ENCODE measurements around the gene STPG3. TPM values are rescaled to one million over a fixed set of nuclear protein-coding genes. Genes with fewer than 3 reads are reported as not detected.

STPG3 gene
- total and polyA plus RNA-seq, 9 of the 15 experiments (the other 6 are each of a cell fraction or from before 2014, with no cell fraction given), result not detected

DNA sequence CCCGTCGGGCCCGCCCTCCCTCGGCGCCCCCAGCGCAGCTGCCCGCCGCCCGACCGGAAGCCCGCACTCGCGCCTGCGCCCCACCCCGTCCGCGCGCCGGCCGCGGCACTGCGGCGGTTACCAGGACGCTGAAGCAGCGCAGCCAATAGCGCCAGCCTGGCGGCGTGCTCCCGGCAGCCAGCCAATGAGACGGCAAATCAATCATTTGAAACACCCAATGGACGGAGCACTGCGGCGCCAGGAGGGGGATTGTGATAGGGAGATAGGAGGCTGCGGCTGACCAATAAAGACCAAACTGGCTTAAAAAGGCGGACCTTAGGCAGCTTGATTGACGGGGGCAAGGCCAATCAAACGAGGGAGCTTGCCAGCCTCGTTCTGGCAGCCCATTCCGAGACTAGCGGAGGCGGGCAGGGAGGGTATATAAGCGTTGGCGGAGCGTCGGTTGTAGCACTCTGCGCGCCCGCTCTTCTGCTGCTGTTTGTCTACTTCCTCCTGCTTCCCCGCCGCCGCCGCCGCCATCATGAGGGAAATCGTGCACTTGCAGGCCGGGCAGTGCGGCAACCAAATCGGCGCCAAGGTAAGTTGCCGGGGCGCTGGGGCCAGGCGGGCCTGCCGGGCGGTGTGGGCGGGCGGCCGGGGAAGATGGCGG is 10.1 kb upstream of the STPG3 start, which contains the start of gene TUBB4B (continued):
- TF ChIP-seq, protein P1, sequence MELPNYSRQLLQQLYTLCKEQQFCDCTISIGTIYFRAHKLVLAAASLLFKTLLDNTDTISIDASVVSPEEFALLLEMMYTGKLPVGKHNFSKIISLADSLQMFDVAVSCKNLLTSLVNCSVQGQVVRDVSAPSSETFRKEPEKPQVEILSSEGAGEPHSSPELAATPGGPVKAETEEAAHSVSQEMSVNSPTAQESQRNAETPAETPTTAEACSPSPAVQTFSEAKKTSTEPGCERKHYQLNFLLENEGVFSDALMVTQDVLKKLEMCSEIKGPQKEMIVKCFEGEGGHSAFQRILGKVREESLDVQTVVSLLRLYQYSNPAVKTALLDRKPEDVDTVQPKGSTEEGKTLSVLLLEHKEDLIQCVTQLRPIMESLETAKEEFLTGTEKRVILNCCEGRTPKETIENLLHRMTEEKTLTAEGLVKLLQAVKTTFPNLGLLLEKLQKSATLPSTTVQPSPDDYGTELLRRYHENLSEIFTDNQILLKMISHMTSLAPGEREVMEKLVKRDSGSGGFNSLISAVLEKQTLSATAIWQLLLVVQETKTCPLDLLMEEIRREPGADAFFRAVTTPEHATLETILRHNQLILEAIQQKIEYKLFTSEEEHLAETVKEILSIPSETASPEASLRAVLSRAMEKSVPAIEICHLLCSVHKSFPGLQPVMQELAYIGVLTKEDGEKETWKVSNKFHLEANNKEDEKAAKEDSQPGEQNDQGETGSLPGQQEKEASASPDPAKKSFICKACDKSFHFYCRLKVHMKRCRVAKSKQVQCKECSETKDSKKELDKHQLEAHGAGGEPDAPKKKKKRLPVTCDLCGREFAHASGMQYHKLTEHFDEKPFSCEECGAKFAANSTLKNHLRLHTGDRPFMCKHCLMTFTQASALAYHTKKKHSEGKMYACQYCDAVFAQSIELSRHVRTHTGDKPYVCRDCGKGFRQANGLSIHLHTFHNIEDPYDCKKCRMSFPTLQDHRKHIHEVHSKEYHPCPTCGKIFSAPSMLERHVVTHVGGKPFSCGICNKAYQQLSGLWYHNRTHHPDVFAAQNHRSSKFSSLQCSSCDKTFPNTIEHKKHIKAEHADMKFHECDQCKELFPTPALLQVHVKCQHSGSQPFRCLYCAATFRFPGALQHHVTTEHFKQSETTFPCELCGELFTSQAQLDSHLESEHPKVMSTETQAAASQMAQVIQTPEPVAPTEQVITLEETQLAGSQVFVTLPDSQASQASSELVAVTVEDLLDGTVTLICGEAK (IDR thresholded peaks at IDR 0.05), result peak; percentile 69; the same call in 1 of the 2 replicates
- TF ChIP-seq, protein P1 (CRISPR knock-in tag; IDR thresholded peaks at IDR 0.05), result no peak
- no peak for TF ChIP-seq PYGO2 (tag; IDR thresholded peaks at IDR 0.05)
- 0 out of 2 replicates have a peak, but pooled peaks have one; percentile 8 for TF ChIP-seq BCOR (IDR thresholded peaks at IDR 0.05)
- no peak for TF ChIP-seq STAT5A (IDR thresholded peaks at IDR 0.05; ENCODE audit: borderline replicate concordance, low read length)
- TF ChIP-seq ESRRA (IDR thresholded peaks at IDR 0.05; ENCODE audit: borderline replicate concordance, low read depth), result peak; percentile 26; the same call in 1 of the 2 replicates
- no peak for TF ChIP-seq ZNF316 (IDR thresholded peaks at IDR 0.05)
- TF ChIP-seq KDM5B (IDR thresholded peaks at IDR 0.05; ENCODE audit: insufficient replicate concordance, low read depth, low read length), result peak; percentile 99
- peak; percentile 87 for TF ChIP-seq RNF2 (IDR thresholded peaks at IDR 0.05)
- TF ChIP-seq, protein P2, sequence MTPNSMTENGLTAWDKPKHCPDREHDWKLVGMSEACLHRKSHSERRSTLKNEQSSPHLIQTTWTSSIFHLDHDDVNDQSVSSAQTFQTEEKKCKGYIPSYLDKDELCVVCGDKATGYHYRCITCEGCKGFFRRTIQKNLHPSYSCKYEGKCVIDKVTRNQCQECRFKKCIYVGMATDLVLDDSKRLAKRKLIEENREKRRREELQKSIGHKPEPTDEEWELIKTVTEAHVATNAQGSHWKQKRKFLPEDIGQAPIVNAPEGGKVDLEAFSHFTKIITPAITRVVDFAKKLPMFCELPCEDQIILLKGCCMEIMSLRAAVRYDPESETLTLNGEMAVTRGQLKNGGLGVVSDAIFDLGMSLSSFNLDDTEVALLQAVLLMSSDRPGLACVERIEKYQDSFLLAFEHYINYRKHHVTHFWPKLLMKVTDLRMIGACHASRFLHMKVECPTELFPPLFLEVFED (CRISPR knock-in tag; conservative IDR thresholded peaks at IDR 0.05), result peak; percentile 88; the same call in 1 of the 2 replicates
- peak; percentile 96 for TF ChIP-seq FIP1L1 (IDR thresholded peaks at IDR 0.05; ENCODE audit: low read depth, low read length, poor library complexity, severe bottlenecking)
- TF ChIP-seq, protein P3, sequence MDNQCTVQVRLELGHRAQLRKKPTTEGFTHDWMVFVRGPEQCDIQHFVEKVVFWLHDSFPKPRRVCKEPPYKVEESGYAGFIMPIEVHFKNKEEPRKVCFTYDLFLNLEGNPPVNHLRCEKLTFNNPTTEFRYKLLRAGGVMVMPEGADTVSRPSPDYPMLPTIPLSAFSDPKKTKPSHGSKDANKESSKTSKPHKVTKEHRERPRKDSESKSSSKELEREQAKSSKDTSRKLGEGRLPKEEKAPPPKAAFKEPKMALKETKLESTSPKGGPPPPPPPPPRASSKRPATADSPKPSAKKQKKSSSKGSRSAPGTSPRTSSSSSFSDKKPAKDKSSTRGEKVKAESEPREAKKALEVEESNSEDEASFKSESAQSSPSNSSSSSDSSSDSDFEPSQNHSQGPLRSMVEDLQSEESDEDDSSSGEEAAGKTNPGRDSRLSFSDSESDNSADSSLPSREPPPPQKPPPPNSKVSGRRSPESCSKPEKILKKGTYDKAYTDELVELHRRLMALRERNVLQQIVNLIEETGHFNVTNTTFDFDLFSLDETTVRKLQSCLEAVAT (IDR thresholded peaks at IDR 0.05), result peak; percentile 66 to 99
- TF ChIP-seq RAD21 (CRISPR knock-in tag; conservative IDR thresholded peaks at IDR 0.05 in 1 of 2, IDR thresholded peaks at IDR 0.05 in 1 of 2), result 0 out of 4 replicates have a peak, but pooled peaks of 1 of the 2 experiments have one; percentile 4
- peak; percentile 94; the same call in 1 of the 2 replicates for TF ChIP-seq RBM14 (IDR thresholded peaks at IDR 0.05; ENCODE audit: borderline replicate concordance, insufficient read depth, low read depth, low read length)
